ENCODE results near the gene LPO.

LPO gene

GRCh38 chr17:58271216-58271931 lies 33.0 kb downstream of the LPO start:
- Histone ChIP-seq H3K4me1 (ENCODE audit: low read length) (no peaks in the 10 kb centered on the region), H3F3A (ENCODE audit: insufficient read depth, low read length) (no peaks in the 10 kb centered on the region), H3K4me2 (ENCODE audit: low read depth, low read length) (no peak overlapping the region), H3K9me3 (replicated peaks; ENCODE audit: insufficient read depth, low read length) (no peaks in the 10 kb centered on the region), H3K4me3 (ENCODE audit: low read length) (no peak overlapping the region), H3K79me2 (ENCODE audit: low read length) (no peaks in the 10 kb centered on the region), H3K9me2 (replicated peaks; ENCODE audit: insufficient read depth, low read length) (no peaks in the 10 kb centered on the region), H3K9ac (ENCODE audit: low read length) (no peak overlapping the region), H4K20me1 (ENCODE audit: insufficient read depth, low read length) (no peaks in the 10 kb centered on the region), H3K36me3 (replicated peaks; ENCODE audit: insufficient read depth, low read length) (no peaks in the 10 kb centered on the region), H3K27ac (ENCODE audit: low read length) (no peak overlapping the region), H2AFZ (ENCODE audit: low read length) (no peak overlapping the region), H3K27me3 (replicated peaks; ENCODE audit: insufficient read depth, low read length) (peaks cover 30% of the 10 kb centered on the region)
- no peak for TF ChIP-seq EZH2phosphoT487 (IDR thresholded peaks at IDR 0.05; ENCODE audit: low read length)
- no peak for TF ChIP-seq CTCF (IDR thresholded peaks at IDR 0.05; ENCODE audit: low read length)
- DNase-seq: no peak

GRCh38 chr17:58272367-58273280 lies 34.2 kb downstream of the LPO start:
- DNase-seq: no peak
- TF ChIP-seq CTCF (IDR thresholded peaks at IDR 0.05; ENCODE audit: low read length) (no peak), EZH2 (optimal IDR thresholded peaks at IDR 0.05; ENCODE audit: low read depth, low read length) (no peak), EZH2phosphoT487 (IDR thresholded peaks at IDR 0.05; ENCODE audit: low read length) (no peak)
- Histone ChIP-seq H3K4me1 (ENCODE audit: low read length) (no peaks in the 10 kb centered on the region), H3K27me3 (replicated peaks; ENCODE audit: insufficient read depth, low read length) (peaks cover 37% of the 10 kb centered on the region), H2AFZ (ENCODE audit: low read length) (no peak overlapping the region), H3K4me3 (ENCODE audit: low read length) (no peak overlapping the region), H3K4me2 (ENCODE audit: low read depth, low read length) (no peak overlapping the region), H3K9me2 (replicated peaks; ENCODE audit: insufficient read depth, low read length) (no peaks in the 10 kb centered on the region), H3K36me3 (replicated peaks; ENCODE audit: insufficient read depth, low read length) (no peaks in the 10 kb centered on the region), H3K9ac (ENCODE audit: low read length) (no peak overlapping the region), H4K20me1 (ENCODE audit: insufficient read depth, low read length) (no peaks in the 10 kb centered on the region), H3K27ac (ENCODE audit: low read length) (no peak overlapping the region), H3K9me3 (replicated peaks; ENCODE audit: insufficient read depth, low read length) (no peaks in the 10 kb centered on the region), H3F3A (ENCODE audit: insufficient read depth, low read length) (no peaks in the 10 kb centered on the region), H3K79me2 (ENCODE audit: low read length) (no peaks in the 10 kb centered on the region)

- no peaks in the 10 kb centered on the region for H3K9me2 ChIP-seq (replicated peaks; ENCODE audit: insufficient read depth, low read length)
- DNase-seq: no peak
- H4K20me1 ChIP-seq (ENCODE audit: insufficient read depth, low read length): no peaks in the 10 kb centered on the region
- H3K27me3 ChIP-seq (replicated peaks; ENCODE audit: insufficient read depth, low read length): peaks cover 44% of the 10 kb centered on the region
- H3K4me2 ChIP-seq (ENCODE audit: low read depth, low read length): no peak overlapping the region
- no peaks in the 10 kb centered on the region for H3K4me1 ChIP-seq (ENCODE audit: low read length)
- H3K27ac ChIP-seq (ENCODE audit: low read length): no peak overlapping the region
- no peaks in the 10 kb centered on the region for H3F3A ChIP-seq (ENCODE audit: insufficient read depth, low read length)
- no peaks in the 10 kb centered on the region for H3K79me2 ChIP-seq (ENCODE audit: low read length)
- no peak overlapping the region for H2AFZ ChIP-seq (ENCODE audit: low read length)
- no peaks in the 10 kb centered on the region for H3K36me3 ChIP-seq (replicated peaks; ENCODE audit: insufficient read depth, low read length)
- H3K4me3 ChIP-seq (ENCODE audit: low read length): no peak overlapping the region
- H3K9me3 ChIP-seq (replicated peaks; ENCODE audit: insufficient read depth, low read length): no peaks in the 10 kb centered on the region
- no peak overlapping the region for H3K9ac ChIP-seq (ENCODE audit: low read length)
- TF ChIP-seq EZH2phosphoT487 (IDR thresholded peaks at IDR 0.05; ENCODE audit: low read length) (no peak), CTCF (IDR thresholded peaks at IDR 0.05; ENCODE audit: low read length) (no peak), EZH2 (optimal IDR thresholded peaks at IDR 0.05; ENCODE audit: low read depth, low read length) (no peak)
Measured at GRCh38 chr17:58273453-58274104, 35.2 kb downstream of the LPO start.

Measured in MM.1S (cell line).